AG08396 (cell line): Measurements from ENCODE around the gene KCNC3.

Experiments
- DNase-seq: peaks from one replicate; pipeline ENCODE4 v3.0.0; 2012; ENCODE audit warnings: low spot score, mixed read lengths

KCNC3 gene

DNA sequence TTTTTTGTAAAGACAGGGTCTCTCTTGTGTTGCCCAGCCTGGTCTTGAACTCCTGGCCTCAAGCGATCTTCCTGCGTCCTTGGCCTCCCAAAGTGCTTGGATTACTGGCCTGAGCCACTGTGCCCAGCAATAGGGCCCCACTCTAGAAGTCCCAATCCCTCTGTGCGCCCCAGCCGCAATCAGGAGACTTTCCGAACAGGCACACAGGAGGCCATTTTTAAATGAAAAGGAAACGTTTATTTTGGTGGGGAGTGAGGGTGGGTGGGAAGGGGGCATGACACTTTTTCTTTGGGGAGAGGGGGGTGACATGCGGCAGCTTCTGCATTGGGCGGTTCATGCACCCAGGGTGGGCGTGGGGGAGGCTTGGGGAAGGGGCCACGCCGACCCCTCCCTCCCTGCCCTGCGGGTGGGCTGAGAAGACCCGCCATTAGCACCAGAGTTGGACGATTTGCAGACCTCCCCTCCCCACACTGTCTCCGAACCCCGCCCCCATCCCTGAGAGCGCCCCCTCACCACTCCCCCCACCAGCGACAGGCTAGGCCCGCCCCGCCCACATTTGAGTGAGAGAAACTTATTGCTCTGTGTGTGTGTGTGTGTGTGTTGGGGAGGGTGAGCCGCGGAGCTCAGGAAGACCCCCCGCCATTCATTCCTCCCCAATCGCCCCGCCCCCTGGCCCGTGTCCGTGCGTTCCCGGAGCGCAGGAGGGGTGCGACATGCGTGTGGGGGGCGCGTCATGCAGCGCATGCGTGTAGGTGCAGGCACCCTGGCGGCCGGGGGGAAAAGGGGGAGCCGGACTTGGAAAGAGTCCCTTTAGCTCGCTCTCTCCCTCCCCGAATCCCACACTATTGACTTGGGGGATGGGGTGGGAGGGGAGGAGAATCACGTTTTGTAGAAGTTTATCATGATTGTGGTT is 17.2 kb downstream of the KCNC3 start:
- DNase-seq: no peak

DNA sequence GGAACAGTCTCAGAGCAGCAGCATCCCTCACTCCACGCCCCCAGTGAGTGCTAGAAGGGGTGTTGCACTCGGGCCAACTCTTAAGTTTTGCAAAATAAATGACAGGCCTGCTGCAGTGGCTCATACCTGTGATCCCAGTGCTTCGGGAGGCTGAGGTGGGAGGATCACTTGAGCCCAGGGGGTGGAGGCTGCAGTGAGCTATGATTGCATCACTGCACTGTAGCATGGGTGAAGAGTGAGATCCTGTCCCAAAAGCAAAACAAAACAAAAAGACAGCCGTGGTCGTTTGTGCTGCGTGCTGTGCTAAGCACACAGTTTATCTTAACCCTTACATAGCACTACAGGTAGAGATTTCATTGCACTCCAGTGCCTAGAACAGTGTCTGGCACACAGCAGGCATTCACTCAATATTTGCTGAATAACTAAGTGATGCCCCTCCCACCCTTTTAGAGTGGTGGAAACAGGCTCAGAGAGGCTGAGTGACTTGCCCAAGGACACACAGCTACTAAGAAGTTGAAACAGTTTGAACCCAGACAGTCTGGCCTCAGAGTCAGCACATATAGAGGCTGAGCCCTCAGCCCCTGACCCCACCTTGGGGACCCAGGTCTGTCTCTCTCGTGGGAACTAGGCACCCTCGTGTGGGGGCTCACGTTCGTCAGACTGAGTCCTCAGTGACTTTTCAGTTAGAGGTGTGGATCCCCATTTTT is 18.3 kb downstream of the KCNC3 start:
- DNase-seq: no peak

DNA sequence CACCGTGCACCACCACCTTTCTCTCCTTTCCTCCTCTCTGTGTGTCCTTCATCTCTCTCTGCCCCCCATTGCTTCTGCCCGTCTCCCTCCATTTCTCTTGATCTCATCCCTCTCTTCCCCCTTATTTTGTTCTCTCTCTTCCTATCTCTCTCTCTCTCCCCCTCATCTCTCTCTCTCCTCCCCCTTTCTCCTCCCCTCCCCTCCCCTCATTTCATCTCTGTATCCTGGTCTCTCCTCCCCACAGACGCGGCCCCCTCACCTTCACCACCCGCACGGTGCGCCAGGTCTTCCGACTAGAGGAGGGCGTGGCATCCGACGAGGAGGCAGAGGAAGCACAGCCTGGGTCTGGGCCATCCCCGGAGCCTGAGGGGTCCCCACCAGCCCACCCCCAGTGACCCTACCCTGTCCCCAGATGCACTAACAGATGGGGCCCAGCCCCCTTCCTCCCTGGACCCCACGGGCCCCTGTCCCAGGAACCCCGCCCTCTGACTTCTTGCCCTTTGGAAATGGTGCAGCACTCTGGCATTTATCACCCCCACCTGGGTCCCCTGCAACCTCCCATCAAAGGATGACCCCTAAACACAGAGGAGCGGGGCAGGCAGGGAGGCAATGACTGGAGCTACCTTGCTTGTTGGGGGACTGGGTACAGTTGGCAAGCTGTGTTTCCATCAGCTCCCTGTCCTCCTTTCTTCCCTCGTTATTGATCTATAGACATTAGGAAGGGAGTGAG is 19.6 kb downstream of the KCNC3 start:
- DNase-seq: no peak

DNA sequence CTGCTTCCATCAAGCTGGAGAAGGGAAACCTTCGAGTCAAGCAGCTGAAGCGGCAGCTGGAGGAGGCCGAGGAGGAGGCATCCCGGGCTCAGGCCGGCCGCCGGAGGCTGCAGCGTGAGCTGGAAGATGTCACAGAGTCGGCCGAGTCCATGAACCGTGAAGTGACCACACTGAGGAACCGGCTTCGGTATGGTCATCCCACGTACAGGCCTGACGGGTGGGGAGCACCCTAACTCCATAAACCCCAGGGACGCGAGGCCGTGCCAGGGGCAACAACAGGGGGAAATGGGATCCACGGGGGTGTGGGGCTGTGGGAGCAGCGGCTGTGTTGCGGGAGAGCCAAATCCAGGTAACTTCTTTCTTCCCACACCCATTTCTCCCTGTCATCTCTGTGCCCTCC is 20.2 kb downstream of the KCNC3 start:
- DNase-seq: no peak

DNA sequence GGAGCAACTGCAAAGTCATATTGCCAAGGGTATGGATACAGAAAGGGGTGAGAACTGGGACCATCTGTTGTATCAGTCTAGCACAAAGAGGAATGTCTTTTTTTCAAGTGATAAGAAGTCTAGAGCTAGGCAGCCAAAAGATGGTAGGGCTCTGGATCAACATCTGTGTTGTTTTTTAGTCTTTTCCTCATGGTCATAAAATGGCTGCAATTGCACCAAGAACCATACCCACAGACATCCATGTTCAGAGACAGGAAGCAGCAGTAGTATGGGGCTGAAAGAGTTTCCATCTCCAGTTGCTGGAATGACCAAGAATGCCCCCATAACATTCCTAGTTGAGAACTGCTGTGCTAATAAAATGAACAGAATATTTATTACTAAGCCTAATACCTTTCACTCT is 25.6 kb downstream of the KCNC3 start:
- DNase-seq: no peak

DNA sequence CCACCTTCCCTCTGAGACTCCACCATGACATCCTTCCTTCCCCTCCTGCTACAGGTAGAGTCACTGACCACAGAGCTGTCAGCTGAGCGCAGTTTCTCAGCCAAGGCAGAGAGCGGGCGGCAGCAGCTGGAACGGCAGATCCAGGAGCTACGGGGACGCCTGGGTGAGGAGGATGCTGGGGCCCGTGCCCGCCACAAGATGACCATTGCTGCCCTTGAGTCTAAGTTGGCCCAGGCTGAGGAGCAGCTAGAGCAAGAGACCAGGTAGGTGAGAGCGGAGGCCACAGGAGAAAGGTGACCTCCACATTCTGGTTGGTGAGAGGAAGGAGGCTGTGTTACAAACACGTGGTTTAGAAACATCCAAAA is 27.6 kb downstream of the KCNC3 start:
- DNase-seq: no peak

- peak; percentile 71 for DNase-seq
Measured at GRCh38 chr19:50300814-50301606, 28.2 kb downstream of the KCNC3 start.

DNA sequence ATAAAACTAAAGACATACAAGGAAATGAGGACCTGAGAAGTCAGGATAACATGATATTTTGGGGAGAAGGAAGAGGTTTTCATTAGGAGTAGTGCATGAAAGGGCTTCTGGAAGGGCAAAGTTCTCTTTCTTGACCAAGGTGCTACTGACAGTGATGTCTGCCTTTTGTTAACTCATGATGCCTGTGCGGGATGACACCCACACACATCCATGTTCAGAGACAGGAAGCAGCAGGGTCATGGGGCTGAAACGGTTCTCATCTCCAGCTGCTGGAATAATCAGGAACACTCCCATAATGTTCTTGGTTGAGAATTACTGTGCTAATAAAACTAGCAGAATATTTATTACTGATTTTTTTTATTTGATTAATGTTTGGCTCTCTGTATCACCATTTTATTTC is 29.1 kb downstream of the KCNC3 start:
- no peak for DNase-seq

- no peak for DNase-seq
Measured at GRCh38 chr19:50293263-50294004, 35.7 kb downstream of the KCNC3 start.

DNA sequence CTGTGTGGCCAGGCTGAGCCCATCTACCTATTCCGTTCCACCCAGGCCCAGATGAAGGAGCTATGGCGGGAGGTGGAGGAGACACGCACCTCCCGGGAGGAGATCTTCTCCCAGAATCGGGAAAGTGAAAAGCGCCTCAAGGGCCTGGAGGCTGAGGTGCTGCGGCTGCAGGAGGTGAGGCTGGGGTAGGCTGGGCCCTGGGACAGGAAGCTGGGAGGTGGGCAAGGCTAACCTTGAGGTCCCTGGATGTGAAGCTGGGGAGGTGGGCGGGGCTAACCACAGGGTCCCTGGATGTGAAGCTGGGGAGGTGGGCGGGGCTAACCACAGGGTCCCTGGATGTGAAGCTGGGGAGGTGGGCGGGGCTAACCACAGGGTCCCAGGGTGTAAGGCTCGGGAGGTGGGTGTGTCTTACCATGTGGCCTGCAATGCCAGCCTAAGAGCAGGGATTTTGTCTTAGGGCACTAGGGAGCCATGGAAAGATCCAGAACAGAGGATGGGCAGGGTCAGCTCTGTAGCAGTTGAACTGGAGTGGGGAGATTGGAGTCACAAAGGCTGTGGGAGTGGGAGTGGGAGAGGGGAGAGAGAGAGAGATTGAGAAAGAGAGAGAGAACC is 36.9 kb downstream of the KCNC3 start:
- no peak for DNase-seq

- DNase-seq: no peak
Measured at GRCh38 chr19:50290775-50291174, 38.4 kb downstream of the KCNC3 start.

DNA sequence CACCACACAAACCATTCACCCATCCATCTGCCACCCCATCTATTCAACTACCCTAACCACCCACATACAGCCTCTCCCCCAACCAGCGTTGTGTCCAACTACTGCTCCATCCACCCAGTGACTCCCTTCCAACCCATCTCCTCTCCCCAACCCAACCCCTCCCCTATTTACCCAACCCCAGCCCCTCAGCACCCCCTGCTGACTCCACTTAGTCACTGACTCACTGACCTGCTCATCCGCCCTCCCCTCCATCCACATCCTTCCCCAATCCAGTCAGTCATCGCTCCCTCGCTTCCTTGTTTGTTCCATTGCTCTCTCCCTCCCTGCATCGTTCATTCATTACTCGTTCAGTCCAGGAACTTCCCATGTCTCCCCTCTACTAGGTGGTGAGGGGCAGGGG is 39.2 kb downstream of the KCNC3 start:
- no peak for DNase-seq

GRCh38 chr19:50288954-50289353 is 40.2 kb downstream of the KCNC3 start:
- no peak for DNase-seq

- no peak for DNase-seq
Measured at GRCh38 chr19:50287331-50287730, 41.8 kb downstream of the KCNC3 start.

GRCh38 chr19:50286443-50286842 is 42.7 kb downstream of the KCNC3 start:
- DNase-seq: no peak

GRCh38 chr19:50285833-50286232 is 43.3 kb downstream of the KCNC3 start:
- DNase-seq: no peak

- DNase-seq: no peak
Measured at GRCh38 chr19:50281491-50281890, 47.7 kb downstream of the KCNC3 start.

- no peak for DNase-seq
Measured at GRCh38 chr19:50280983-50281382, 48.2 kb downstream of the KCNC3 start.

DNA sequence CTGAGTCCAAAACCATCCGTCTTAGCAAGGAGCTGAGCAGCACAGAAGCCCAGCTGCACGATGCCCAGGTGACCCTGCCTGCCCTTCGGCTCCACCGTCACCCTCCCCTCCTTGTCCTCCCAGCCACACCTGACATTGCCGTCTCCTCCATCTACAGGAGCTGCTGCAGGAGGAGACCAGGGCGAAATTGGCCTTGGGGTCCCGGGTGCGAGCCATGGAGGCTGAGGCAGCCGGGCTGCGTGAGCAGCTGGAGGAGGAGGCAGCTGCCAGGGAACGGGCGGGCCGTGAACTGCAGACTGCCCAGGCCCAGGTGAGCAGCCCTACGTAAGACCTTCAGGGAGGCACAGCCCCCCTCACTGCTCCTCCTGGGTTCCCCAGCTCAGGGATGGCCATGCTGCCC is 49.1 kb downstream of the KCNC3 start:
- no peak for DNase-seq

GRCh38 chr19:50277966-50278580 is 51.1 kb downstream of the KCNC3 start:
- DNase-seq: no peak
